NT2/D1 (cell line): ENCODE data around the gene KCNN3.
A peak's percentile ranks its signal among the peaks of the same experiment; 100 is the strongest.

ENCODE experiments used
- DNase-seq: peaks from one replicate; pipeline ENCODE4 v3.0.0-alpha.2; 2011; ENCODE audit warnings: low read depth, low spot score
- H3K27me3 ChIP-seq: 2 replicates; pipeline ENCODE4 v1.6.0; 2011; ENCODE audit warnings: mild to moderate bottlenecking; ENCODE audit not compliant: insufficient read length, insufficient read depth
- H3K36me3 ChIP-seq: 2 replicates; pipeline ENCODE4 v1.6.1; 2011; ENCODE audit warnings: mild to moderate bottlenecking, low read length, mixed read lengths; ENCODE audit not compliant: insufficient read depth, insufficient read length
- H3K4me1 ChIP-seq: 2 replicates; pipeline ENCODE4 v1.5.1; 2011; ENCODE audit not compliant: insufficient read depth, insufficient read length
- H3K4me3 ChIP-seq: 2 replicates; pipeline ENCODE4 v1.5.1; 2011; ENCODE audit warnings: low read depth; ENCODE audit not compliant: insufficient read length
- H3K9ac ChIP-seq: 2 replicates; pipeline ENCODE4 v1.6.0; 2011; ENCODE audit warnings: low read depth; ENCODE audit not compliant: insufficient read length
- H3K9me3 ChIP-seq: 2 replicates; pipeline ENCODE4 v1.5.1; 2011; ENCODE audit warnings: mild to moderate bottlenecking, low read length; ENCODE audit not compliant: insufficient read depth
- SUZ12 ChIP-seq: IDR thresholded peaks from 2 replicates; pipeline ENCODE4 v1.6.1; 2011; ENCODE audit not compliant: insufficient read length, insufficient read depth; ENCODE audit errors: extremely low read depth
- YY1 ChIP-seq: IDR thresholded peaks from 2 replicates; pipeline ENCODE4 v1.6.1; 2011; ENCODE audit not compliant: insufficient read length, insufficient read depth
- ZNF274 ChIP-seq: IDR thresholded peaks from 2 replicates; pipeline ENCODE4 v1.6.1; 2011; ENCODE audit warnings: mild to moderate bottlenecking, low read depth, low read length

KCNN3 gene

DNA sequence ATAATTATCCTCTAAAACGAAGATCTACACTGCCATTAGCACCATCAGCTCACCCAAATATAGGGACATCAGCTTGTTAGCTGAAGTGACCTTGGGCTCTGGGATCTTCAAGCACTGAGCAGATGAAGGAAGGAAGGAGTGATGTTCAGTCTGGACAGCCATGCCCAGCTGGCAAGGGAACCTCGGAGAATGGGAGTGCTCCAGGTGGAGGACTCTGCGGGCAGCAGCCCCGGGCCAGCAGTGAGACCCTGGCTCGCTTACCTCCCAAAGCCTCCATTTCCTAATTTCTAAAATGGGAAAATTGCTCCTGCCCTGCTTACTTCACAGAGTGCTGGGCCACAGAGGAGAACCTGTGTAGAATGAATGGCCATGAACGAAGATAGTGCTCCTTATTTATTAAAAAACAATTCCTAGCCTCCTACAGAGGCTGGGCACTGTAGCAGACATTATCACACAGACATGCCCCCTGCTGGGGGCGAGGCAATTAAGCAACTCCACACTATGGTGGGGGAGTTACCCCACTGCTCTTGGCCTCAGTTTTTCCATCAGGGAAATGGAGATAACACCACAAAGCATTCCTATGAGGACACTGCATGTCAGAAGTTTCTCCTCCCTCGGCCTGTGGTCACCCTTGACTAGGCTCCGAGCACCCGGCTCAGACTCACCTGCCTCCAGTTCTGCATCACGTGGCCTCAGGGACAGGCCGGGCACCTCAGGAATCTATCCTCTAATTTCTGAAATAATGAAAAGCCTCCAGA is 117.6 kb downstream of the KCNN3 start:
- TF ChIP-seq SUZ12 (no peak), YY1 (no peak), ZNF274 (no peak)
- Histone ChIP-seq H3K9ac (no peak overlapping the region), H3K9me3 (no peaks in the 10 kb centered on the region), H3K36me3 (no peaks in the 10 kb centered on the region), H3K4me1 (peaks cover 22% of the 10 kb centered on the region), H3K27me3 (peaks cover 11% of the 10 kb centered on the region), H3K4me3 (no peak overlapping the region)
- DNase-seq, result no peak

DNA sequence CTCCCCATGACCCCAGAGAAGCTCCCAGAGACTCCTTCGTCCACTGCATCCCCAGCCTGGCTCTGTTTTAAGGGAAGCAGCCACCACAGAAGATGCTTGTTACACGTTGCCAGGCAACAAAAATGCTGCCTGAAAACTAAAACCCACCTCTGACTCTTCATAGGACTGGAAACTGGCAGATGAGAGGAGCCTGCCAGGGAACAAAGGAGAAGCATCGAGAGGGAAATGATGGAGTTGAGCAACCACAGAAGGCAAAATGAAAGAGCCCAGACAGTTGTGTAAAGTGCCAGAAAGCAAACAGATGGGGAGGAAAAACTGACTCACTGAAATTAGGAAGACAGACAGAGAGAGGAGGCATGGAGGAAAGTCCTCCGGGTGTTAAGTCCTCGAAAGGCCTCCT is 118.4 kb downstream of the KCNN3 start:
- Histone ChIP-seq H3K9ac (no peak overlapping the region), H3K36me3 (no peaks in the 10 kb centered on the region), H3K4me1 (peaks cover 27% of the 10 kb centered on the region), H3K27me3 (peaks cover 8% of the 10 kb centered on the region), H3K4me3 (no peak overlapping the region), H3K9me3 (no peaks in the 10 kb centered on the region)
- no peak for DNase-seq
- TF ChIP-seq ZNF274 (no peak), SUZ12 (no peak), YY1 (no peak)

DNA sequence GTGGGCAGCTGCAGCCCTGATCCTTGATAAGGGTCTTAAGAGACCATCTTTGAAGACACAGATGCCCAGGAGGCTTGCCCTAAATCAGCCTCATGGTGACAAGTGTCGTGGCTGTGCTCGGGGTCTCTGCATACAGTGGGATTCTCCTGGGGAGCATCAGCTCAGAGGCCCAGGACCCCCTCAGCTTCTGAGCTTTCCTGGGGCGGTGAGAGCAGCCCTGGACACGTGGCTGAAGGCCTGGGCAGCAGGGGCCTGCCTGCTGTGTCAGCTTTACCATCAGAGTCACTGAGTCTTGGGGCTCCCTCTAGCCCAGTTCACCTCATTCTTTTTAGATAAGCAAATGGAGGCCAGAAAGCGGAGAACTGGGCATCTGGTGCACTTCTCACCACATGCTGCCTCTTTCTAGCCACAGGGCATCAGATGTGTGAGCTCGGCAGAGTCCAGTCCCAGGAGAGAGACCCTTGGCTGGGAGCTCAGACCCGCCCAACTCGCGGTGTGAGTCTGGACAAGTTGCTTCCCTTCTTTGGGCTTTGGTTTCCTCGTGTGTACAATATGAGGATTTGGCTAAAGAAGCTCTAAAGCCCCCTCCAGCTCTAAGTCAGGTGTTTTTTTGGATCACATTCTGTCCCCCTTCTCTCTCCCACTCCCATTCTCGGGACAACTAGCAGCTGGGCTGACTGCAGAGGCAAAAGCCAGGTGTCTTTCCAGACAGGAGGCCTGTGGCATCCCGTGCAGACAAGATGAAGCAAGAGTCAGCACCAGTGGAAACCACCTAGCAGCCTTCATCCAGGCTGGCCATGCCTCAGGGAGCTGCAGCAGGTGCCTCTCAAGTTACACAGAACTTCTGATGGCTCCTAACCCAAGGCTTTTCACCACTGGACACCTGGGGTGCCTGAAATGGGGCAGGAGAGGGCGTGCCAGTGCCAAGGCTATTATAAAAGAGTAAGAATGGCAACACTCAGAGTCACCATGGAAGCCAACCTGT is 119.1 kb downstream of the KCNN3 start:
- no peaks in the 10 kb centered on the region for H3K36me3 ChIP-seq
- no peaks in the 10 kb centered on the region for H3K9me3 ChIP-seq
- H3K4me3 ChIP-seq, result no peak overlapping the region
- TF ChIP-seq ZNF274 (no peak), YY1 (no peak), SUZ12 (no peak)
- DNase-seq, result no peak
- H3K4me1 ChIP-seq, result peaks cover 32% of the 10 kb centered on the region
- H3K9ac ChIP-seq, result no peak overlapping the region
- peaks cover 8% of the 10 kb centered on the region for H3K27me3 ChIP-seq

DNA sequence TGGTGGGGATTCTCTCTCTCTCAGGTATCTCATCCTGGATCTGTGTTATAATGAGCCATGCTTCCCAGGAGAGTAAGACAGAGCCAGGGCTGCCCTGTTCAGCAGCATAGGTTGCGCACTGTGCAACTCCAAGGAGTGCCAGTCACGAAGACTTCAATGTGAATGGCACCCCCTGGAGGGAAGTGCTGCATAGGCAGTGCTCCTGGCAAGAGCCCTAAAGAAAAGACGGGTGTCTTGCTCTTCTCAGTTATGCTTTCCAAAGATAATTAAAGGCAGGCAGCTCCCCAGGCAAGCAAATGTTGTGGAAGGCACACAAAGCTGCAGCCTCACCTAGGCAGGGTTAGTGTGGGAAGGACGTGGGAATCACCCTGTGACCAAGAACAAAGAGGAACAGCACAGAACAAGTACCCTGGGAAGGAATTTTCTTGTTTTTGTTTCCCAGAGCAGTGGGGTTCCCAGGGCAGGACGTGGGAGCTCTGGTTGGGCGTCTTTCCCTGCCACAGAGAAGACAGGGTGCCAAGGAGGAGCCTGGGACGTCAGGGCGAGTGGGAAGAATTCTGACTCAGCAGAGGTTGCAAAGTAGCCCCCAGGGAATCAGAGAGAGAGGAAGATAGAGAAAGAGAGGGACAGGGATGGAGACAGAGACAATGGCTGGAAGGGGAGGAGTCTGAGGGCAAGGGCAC is 120.9 kb downstream of the KCNN3 start:
- peaks cover 3% of the 10 kb centered on the region for H3K27me3 ChIP-seq

DNA sequence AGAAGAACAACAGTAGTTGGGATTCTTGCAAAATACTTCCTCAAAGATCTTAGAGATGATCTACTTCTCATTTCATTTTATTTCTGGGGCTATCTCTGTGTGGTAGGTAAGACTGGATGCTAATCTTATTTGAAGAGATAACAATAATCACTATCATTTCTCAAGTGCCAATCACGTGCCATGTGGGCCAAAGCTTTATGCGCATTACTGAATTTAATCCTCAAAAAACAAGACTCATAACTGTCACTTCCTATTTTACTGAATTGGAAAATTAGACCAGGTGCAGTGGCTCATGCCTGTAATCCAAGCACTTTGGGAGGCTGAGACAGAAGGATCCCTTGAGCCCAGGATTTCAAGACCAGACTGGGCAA is 121.7 kb downstream of the KCNN3 start:
- H3K9me3 ChIP-seq, result no peaks in the 10 kb centered on the region
- TF ChIP-seq ZNF274 (no peak), SUZ12 (no peak), YY1 (no peak)
- peaks cover 1% of the 10 kb centered on the region for H3K27me3 ChIP-seq
- peaks cover 37% of the 10 kb centered on the region for H3K4me1 ChIP-seq
- no peak overlapping the region for H3K9ac ChIP-seq
- DNase-seq, result no peak
- no peaks in the 10 kb centered on the region for H3K36me3 ChIP-seq
- H3K4me3 ChIP-seq, result no peak overlapping the region

More for the DNA sequence above, 120.9 kb downstream of the KCNN3 start:
- H3K4me3 ChIP-seq, result no peak overlapping the region
- H3K4me1 ChIP-seq, result peaks cover 36% of the 10 kb centered on the region
- H3K9me3 ChIP-seq, result no peaks in the 10 kb centered on the region
- H3K9ac ChIP-seq, result peak overlapping the region; percentile 7
- TF ChIP-seq ZNF274, result no peak
- TF ChIP-seq SUZ12, result no peak
- TF ChIP-seq YY1, result no peak
- no peak for DNase-seq
- no peaks in the 10 kb centered on the region for H3K36me3 ChIP-seq

DNA sequence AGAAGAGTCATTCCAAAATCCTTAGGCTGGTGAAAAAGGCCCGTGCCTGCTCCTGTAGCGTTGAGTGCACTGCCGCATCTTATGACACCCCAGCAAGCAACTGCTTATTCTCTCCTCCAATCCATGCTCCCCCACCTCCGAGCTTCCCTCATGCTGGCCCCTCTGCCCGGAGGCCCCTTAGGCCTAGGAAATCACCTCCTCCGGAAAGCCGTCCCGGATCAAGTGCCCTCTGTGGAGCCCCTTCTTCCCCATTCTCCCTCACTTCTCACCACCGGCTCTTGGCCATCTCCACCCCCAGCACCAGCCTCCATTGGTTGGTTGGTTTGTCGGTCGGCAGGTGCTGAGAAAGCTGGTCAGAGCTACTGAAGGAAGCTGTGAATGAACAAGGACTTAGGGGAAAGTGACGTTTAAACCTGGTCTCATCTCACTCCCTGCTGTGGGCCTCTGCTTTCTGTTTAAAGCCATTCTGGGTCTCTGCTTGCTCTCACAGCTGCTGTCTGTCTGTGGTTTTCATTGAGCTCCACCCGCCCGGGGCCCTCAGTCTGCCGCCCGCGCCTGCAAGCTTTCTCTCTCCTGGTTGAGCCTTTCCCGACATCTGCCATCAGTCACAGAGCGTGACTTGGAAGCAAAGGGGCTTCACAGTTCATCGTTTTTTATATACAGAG is 122.2 kb downstream of the KCNN3 start:
- no peaks in the 10 kb centered on the region for H3K36me3 ChIP-seq
- no peaks in the 10 kb centered on the region for H3K9me3 ChIP-seq
- no peak overlapping the region for H3K4me3 ChIP-seq
- DNase-seq, result no peak
- no peak for TF ChIP-seq ZNF274
- TF ChIP-seq YY1, result no peak
- TF ChIP-seq SUZ12, result no peak
- peaks cover 37% of the 10 kb centered on the region for H3K4me1 ChIP-seq
- H3K9ac ChIP-seq, result no peak overlapping the region
- H3K27me3 ChIP-seq, result no peaks in the 10 kb centered on the region
